Stomach (tissue), 19 donors: ENCODE results near the gene FBF1. TPM values are rescaled to one million over a fixed set of nuclear protein-coding genes. Genes with fewer than 3 reads are reported as not detected.

ENCODE experiments used
- DNase-seq, 2 donors: peaks; one replicate each; pipeline versions ENCODE4 v3.0.0 to v3.0.0-alpha.2; 2013 to 2019
- H3K27ac ChIP-seq, 5 donors: fragments of 200-600 bp in 4 of 5; sonication (generic) in 4 of 5; one replicate each; pipeline ENCODE4 v1.5.1; 2013 to 2019; ENCODE audit warnings: mild to moderate bottlenecking in 1 of 5, moderate library complexity in 1 of 5
- H3K27me3 ChIP-seq, 3 donors: fragments of 200-600 bp; sonication (generic); one replicate each; pipeline ENCODE4 v1.5.1; 2017 to 2019; ENCODE audit warnings: mixed run types in 1 of 3
- H3K36me3 ChIP-seq, 4 donors: fragments of 200-600 bp; sonication (generic); 1 replicate in 3 of 4; 2 replicates in 1 of 4; pipeline ENCODE4 v1.5.1; 2016 to 2019
- H3K4me1 ChIP-seq, 4 donors: fragments of 200-600 bp; sonication (generic); one replicate each; pipeline ENCODE4 v1.5.1; 2016 to 2019
- H3K4me3 ChIP-seq, 4 donors: fragments of 200-600 bp; sonication (generic) in 3 of 4; one replicate each; pipeline ENCODE4 v1.5.1; 2016 to 2019; ENCODE audit warnings: mild to moderate bottlenecking in 1 of 4
- H3K9me3 ChIP-seq, 4 donors: fragments of 200-600 bp; sonication (generic); one replicate each; pipeline ENCODE4 v1.5.1; 2016 to 2019
- CTCF ChIP-seq, 7 experiments: fragments of 450-650 bp in 4 of 7; fragments of 200-600 bp in 3 of 7; sonication (generic) in 3 of 7; IDR thresholded peaks; one replicate each; pipeline ENCODE4 v1.5.1; 2016 to 2019; ENCODE audit warnings: antibody characterized with exemption in 7 of 7, control low read depth in 2 of 7, mild to moderate bottlenecking in 1 of 7
- EP300 ChIP-seq: sonication (generic); formaldehyde crosslinking; IDR thresholded peaks from one replicate; pipeline ENCODE4 v1.6.1; 2017; ENCODE audit warnings: antibody characterized with exemption
- POLR2A ChIP-seq, 4 donors: fragments of 450-650 bp; IDR thresholded peaks; one replicate each; pipeline ENCODE4 v1.6.1; 2016; ENCODE audit warnings: antibody characterized with exemption in 4 of 4, control low read depth in 2 of 4, mild to moderate bottlenecking in 1 of 4, moderate library complexity in 1 of 4
- POLR2AphosphoS5 ChIP-seq, 3 donors: sonication (generic); formaldehyde crosslinking; IDR thresholded peaks; one replicate each; pipeline ENCODE4 v1.6.1; 2016; ENCODE audit warnings: antibody characterized with exemption in 3 of 3
- WGBS, 5 donors: extraction: QIAGEN DNeasy Blood & Tissue Kit in 3 of 5; methylation state at CpG; one replicate each; pipeline versions ENCODE4 v1.1.5 to v1.1.7; 2013 to 2018; 5-methylcytosine and 5-hydroxymethylcytosine counted together
- intact Hi-C: fragments of 100-400 bp; cut with DNase I; formaldehyde crosslinking; loops from one replicate; pipeline ENCODE4 v1.15.1; 2023; ENCODE audit warnings: low total_unique reads
- long read RNA-seq, 10 donors: transcript quantifications; one replicate each; lab custom pipeline, GENCODE V29; 2026
- polyA plus RNA-seq, 3 donors: library from polyadenylated mRNA; stranded (reverse); fragments of 200-250 nt; gene quantifications; one replicate each; pipeline ENCODE4 v1.2.3, GENCODE V29; 2013
- total RNA-seq, 5 donors: library from RNA; depleted of rRNA; stranded (reverse); fragments of >200 nt; gene quantifications; one replicate each; pipeline versions ENCODE4 v1.1.0 to v1.2.3, GENCODE V29; 2014 to 2016
- donor health status: healthy with polysubstance abuse.
- donor health status: Bipolar disorder and iron deficiency.
- donor health status: healthy.

FBF1 gene
- total RNA-seq (10 to 100 TPM in 4 of 5 donors, 1 to 10 TPM in 1; 3.8 to 21.7 (median 19.6) TPM), polyA plus RNA-seq (10 to 100 TPM in 1 of 3 donors, 1 to 10 TPM in 2; 1.7 to 10.4 (median 6.8) TPM)
- long read RNA-seq, donor 1: 0 reads
- long read RNA-seq, donor 2: 0 reads
- long read RNA-seq, donor 3: 0 reads
- long read RNA-seq, donor 4: 0 reads
- long read RNA-seq, donor 5: 0 reads
- long read RNA-seq, donor 6: 0 reads
- long read RNA-seq, donor 7: 0 reads
- long read RNA-seq, donor 8: 0 reads
- long read RNA-seq, donor 9: 0 reads
- long read RNA-seq, donor 10: 0 reads

GRCh38 chr17:75940727-75941441, at the start of gene FBF1:
Gene FBF1, minus strand, starts transcription at chr17:75941042. Its CDS starts 2,893 bp downstream, at chr17:75938149.
- peak; percentile 96 to 98 for DNase-seq
- peak within 1 kb of the TSS; percentile 69 to 88 (median 76) for H3K4me3 ChIP-seq
- peaks cover under 1 to 34% (median 26%) of the 10 kb centered on the region in 4 donors for H3K36me3 ChIP-seq
- H3K27me3 ChIP-seq: no peaks in the 10 kb centered on the region
- no peaks in the 10 kb centered on the region for H3K9me3 ChIP-seq
- intact Hi-C loops: no loop called here
- TF ChIP-seq CTCF (IDR thresholded peaks at IDR 0.05): peak in 1 of 7 experiments; percentile 14
- TF ChIP-seq POLR2A (IDR thresholded peaks at IDR 0.05): peak in 2 of 4 donors; percentile 24 to 62
- TF ChIP-seq EP300: no peak
- TF ChIP-seq POLR2AphosphoS5 (IDR thresholded peaks at IDR 0.05): peak; percentile 85 to 98 (median 91)
- H3K4me1 ChIP-seq: peaks cover 9 to 17% (median 13%) of the 10 kb centered on the region in 4 donors
- peak within 1 kb of the TSS; percentile 72 to 86 (median 76) for H3K27ac ChIP-seq
- WGBS, 5 donors: 0 to 1% (median 1%) methylated on average over 34 to 63 of the region's 63 CpGs

GRCh38 chr17:75987041-75987440, 46.2 kb upstream of the FBF1 start:
- H3K36me3 ChIP-seq: peaks cover 0 to 33% (median 24%) of the 10 kb centered on the region in 4 donors
- TF ChIP-seq POLR2AphosphoS5 (IDR thresholded peaks at IDR 0.05) (no peak), POLR2A (IDR thresholded peaks at IDR 0.05) (no peak), CTCF (IDR thresholded peaks at IDR 0.05) (no peak), EP300 (no peak)
- peaks cover 4 to 28% (median 16%) of the 10 kb centered on the region in 4 donors for H3K4me1 ChIP-seq
- intact Hi-C loops: no loop called here
- no peak overlapping the region for H3K27ac ChIP-seq
- H3K9me3 ChIP-seq: no peaks in the 10 kb centered on the region
- H3K27me3 ChIP-seq: no peaks in the 10 kb centered on the region
- WGBS, 5 donors: 70 to 82% (median 71%) methylated on average over 4 of the region's 4 CpGs
- DNase-seq: no peak
- no peak overlapping the region for H3K4me3 ChIP-seq

GRCh38 chr17:75985986-75986385, 45.1 kb upstream of the FBF1 start:
- H3K4me3 ChIP-seq: no peak overlapping the region
- peaks cover 0 to 22% (median 14%) of the 10 kb centered on the region in 4 donors for H3K36me3 ChIP-seq
- no peaks in the 10 kb centered on the region for H3K9me3 ChIP-seq
- H3K4me1 ChIP-seq: peaks cover 4 to 39% (median 20%) of the 10 kb centered on the region in 4 donors
- no peak for DNase-seq
- H3K27me3 ChIP-seq: no peaks in the 10 kb centered on the region
- H3K27ac ChIP-seq: no peak overlapping the region
- TF ChIP-seq EP300 (no peak), POLR2AphosphoS5 (IDR thresholded peaks at IDR 0.05) (no peak), POLR2A (IDR thresholded peaks at IDR 0.05) (no peak), CTCF (IDR thresholded peaks at IDR 0.05) (no peak)
- intact Hi-C loops: no loop called here
- 90 to 96% (median 94%) methylated on average over 4 of the region's 4 CpGs for WGBS, 5 donors

- peaks cover 0 to 11% (median 5%) of the 10 kb centered on the region in 4 donors for H3K36me3 ChIP-seq
- peak; percentile 56 to 85 for DNase-seq
- H3K9me3 ChIP-seq: no peaks in the 10 kb centered on the region
- H3K4me1 ChIP-seq: peaks cover 14 to 51% (median 29%) of the 10 kb centered on the region in 4 donors
- peak overlapping the region; percentile 29 to 71 (median 49) for H3K27ac ChIP-seq
- intact Hi-C loops: no loop called here
- no peaks in the 10 kb centered on the region for H3K27me3 ChIP-seq
- 30 to 46% (median 38%) methylated on average over 6 of the region's 6 CpGs for WGBS, 5 donors
- no peak for TF ChIP-seq EP300
- no peak for TF ChIP-seq POLR2A (IDR thresholded peaks at IDR 0.05)
- TF ChIP-seq POLR2AphosphoS5 (IDR thresholded peaks at IDR 0.05): peak in 2 of 3 donors; percentile 21 to 64
- TF ChIP-seq CTCF (IDR thresholded peaks at IDR 0.05): no peak
- no peak overlapping the region for H3K4me3 ChIP-seq
Measured at GRCh38 chr17:75983501-75984181, 42.8 kb upstream of the FBF1 start.
